ENCODE results near the gene IL11RA. TPM values are rescaled to one million over a fixed set of nuclear protein-coding genes. Genes with fewer than 3 reads are reported as not detected.

IL11RA gene
- total and polyA plus RNA-seq, 2 experiments from 2014 or later = 88.2 to 98.7 TPM

DNA sequence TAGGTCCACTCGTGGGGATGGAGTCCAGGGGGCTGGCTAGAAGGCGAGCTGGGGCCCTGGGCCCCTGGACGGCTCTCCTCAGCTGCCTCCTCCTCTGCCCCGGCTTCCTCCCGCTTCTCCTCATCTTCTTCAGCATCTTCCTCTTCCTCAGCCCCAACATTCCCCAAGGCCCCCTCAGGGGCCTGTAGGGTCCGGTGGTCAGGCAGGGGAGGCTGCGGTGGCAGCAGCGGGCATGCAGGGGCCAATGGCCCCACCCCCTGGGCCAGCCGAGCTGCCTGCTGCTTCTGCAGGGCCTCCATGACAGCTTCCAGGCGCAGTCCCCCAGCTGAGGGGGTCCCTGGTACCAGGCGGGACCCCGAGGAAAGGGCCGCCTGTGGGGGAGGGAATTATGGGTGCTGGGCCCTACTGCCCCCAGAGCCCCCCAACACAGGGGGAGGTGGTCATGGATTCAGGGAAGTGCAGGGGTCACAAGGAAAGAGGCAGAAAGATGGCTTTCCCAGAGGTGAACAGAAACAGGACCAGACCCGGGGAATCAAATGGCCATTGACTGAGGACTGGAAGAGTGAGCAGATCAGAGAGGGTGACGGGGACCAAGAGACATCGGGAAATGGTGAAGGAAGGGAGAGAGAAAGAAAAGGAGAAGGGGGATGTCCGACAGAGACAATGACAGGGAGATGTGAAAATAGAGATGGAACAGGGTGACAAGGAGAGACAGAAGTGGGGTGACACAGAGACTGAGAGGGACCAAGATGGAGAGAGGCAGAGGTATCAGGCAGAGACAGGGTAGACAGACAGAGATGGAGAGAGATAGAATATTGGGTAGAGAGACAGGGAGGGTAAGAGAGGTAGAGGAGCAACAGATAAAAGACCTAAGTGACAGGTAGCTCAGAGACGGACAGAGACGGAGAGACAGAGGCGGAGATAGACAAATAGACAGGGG is 24.0 kb upstream of the IL11RA start:
- Histone ChIP-seq H3K4me3 (peak overlapping the region; percentile 37), H3K4me1 (ENCODE audit: low read depth) (no peaks in the 10 kb centered on the region)

DNA sequence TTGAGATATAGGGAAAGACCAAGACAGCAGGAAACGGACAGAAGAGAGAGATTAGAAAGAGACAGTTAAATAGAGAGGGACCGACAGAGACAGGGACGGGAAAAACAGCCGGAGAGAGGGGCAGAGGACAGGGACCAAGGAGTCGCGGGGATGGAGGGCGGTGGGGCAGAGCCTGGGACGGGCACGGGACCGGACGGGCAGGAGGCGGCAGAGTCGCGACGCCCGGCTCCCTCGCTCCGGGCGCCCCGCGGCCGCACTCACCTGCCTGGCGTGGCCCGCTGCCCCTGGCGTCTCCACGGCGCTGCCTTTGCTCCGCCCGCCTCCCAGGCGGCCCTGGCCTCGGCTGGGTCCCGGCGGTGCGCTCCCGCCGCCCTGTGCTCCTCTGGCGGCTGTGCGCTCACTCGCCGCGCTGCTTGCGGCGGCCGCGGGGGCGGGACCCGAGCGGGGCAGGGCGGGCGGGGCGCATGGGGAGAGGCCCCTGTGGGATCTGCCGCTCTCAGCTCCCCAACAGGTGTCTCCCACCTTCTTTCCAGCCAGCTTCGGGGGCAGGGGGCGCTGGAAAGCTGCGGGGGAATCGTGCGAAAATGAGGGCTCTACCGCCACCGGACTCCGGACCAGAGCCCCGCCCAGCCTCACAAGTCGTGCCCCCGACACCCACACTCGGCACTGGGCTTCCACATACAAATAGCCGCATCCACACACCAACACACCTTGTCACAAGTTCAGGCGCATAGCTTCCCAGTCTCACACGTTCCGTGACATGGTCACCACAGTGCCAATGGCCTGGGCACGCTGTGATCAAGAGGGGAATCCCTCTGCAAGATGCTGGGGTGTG is 23.1 kb upstream of the IL11RA start, which contains the start of gene ARID3C:
ARID3C (minus strand) TSS at position 411 of the 835 bp plus-strand sequence. CDS start 1,052 bp downstream, outside the sequence.
- DNase-seq (ENCODE audit: low read depth in 1 of 2, low spot score in 1 of 2) = peak; percentile 15 to 72
- H3K4me3 ChIP-seq = peak within 1 kb of the TSS; percentile 37
- no peaks in the 10 kb centered on the region for H3K4me1 ChIP-seq (ENCODE audit: low read depth)
- H3K9me3 ChIP-seq (ENCODE audit: low read depth) = no peaks in the 10 kb centered on the region
- no peak within 1 kb of the TSS for H3K27ac ChIP-seq
- TF ChIP-seq, protein P1, sequence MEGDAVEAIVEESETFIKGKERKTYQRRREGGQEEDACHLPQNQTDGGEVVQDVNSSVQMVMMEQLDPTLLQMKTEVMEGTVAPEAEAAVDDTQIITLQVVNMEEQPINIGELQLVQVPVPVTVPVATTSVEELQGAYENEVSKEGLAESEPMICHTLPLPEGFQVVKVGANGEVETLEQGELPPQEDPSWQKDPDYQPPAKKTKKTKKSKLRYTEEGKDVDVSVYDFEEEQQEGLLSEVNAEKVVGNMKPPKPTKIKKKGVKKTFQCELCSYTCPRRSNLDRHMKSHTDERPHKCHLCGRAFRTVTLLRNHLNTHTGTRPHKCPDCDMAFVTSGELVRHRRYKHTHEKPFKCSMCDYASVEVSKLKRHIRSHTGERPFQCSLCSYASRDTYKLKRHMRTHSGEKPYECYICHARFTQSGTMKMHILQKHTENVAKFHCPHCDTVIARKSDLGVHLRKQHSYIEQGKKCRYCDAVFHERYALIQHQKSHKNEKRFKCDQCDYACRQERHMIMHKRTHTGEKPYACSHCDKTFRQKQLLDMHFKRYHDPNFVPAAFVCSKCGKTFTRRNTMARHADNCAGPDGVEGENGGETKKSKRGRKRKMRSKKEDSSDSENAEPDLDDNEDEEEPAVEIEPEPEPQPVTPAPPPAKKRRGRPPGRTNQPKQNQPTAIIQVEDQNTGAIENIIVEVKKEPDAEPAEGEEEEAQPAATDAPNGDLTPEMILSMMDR (IDR thresholded peaks at IDR 0.05; ENCODE audit: low read depth, low read length) = no peak
- H3K27me3 ChIP-seq = peaks cover 76% of the 10 kb centered on the region
- no peaks in the 10 kb centered on the region for H3K36me3 ChIP-seq

More for the DNA sequence above, 24.0 kb upstream of the IL11RA start:
- Histone ChIP-seq H3K36me3 (no peaks in the 10 kb centered on the region), H3K27ac (no peak overlapping the region), H3K9me3 (ENCODE audit: low read depth) (no peaks in the 10 kb centered on the region), H3K27me3 (peaks cover 84% of the 10 kb centered on the region)
- no peak for DNase-seq (ENCODE audit: low read depth in 1 of 2, low spot score in 1 of 2)
- TF ChIP-seq, protein P1 (IDR thresholded peaks at IDR 0.05; ENCODE audit: low read depth, low read length) = no peak

DNA sequence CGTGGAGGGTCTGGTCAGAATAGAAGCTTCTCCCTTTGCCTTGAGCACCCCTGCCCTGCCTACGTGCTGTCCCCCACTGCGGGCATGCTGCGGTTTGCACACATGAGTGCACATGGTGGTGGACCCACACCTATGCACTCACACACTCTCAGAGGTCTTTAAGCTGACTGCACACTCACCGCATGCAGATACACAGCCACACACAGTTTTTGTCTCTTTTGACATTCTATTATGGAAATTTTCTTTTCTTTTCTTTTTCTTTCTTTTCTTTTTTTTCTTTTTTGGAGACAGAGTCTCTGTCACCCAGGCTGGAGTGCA is 22.5 kb upstream of the IL11RA start:
- TF ChIP-seq, protein P1 (IDR thresholded peaks at IDR 0.05; ENCODE audit: low read depth, low read length) = no peak
- Histone ChIP-seq H3K9me3 (ENCODE audit: low read depth) (no peaks in the 10 kb centered on the region), H3K4me1 (ENCODE audit: low read depth) (no peaks in the 10 kb centered on the region), H3K36me3 (no peaks in the 10 kb centered on the region), H3K27ac (no peak overlapping the region), H3K27me3 (peaks cover 71% of the 10 kb centered on the region), H3K4me3 (peak overlapping the region; percentile 37)
- no peak for DNase-seq (ENCODE audit: low read depth in 1 of 2, low spot score in 1 of 2)

DNA sequence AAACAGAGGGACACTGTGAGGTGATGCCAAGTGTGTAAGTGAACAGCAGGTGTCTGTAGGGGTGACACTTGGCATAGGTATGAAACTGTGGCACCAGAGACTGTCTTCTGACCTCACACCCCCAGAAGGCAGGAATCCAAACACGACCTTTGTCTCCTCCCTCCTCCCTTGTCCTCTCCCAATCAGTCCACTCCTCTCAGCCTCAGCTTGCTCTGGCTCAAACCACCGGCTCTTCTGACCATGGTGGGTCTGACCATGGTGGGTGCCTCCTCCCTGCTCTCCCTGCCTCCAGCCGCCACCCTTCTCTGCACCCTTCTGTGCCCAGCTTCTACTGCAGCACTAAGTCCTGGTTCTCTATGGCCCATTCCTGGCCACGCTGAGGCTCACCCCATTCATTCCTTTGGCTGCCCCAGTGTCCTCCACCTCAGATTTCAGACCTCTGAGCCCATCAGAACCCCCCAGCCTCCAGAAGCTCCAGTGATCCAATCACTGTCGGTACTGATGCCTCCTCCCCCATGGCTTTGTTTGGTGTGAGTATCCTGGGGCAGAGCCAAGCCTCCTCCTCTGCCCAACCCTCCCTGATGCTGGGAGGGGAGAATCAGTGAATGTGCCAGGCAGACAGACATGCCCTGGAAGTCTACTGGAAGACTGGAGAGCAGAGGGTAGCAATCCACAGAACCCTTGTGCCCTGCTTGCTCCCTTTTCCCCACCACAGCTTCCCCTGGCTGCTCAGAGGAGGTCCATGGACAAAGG is 21.4 kb upstream of the IL11RA start:
- Histone ChIP-seq H3K27me3 (peaks cover 59% of the 10 kb centered on the region), H3K4me1 (ENCODE audit: low read depth) (no peaks in the 10 kb centered on the region)
- TF ChIP-seq, protein P1 (IDR thresholded peaks at IDR 0.05; ENCODE audit: low read depth, low read length) = no peak

DNA sequence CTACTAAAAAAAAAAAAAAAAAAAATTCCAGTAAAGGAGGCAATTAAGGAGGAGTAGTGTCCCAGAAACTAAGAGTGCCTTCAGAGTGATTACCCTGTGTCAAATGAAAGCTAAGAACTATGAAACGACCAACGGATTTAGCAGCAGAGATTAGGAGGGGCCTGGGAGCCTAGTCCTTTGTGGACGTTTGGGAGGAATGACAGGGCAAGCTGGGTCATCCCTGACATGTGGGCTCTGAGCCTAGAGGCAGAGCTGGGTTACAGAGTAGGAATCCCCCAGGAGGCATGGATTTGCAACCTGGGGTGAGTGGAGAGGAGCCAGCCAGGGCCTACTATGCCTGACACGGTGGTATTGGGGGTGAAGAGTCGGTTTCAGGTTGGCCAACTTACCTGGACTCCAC is 18.8 kb upstream of the IL11RA start:
- Histone ChIP-seq H3K27ac (no peak overlapping the region), H3K27me3 (peaks cover 34% of the 10 kb centered on the region)
- DNase-seq (ENCODE audit: low read depth in 1 of 2, low spot score in 1 of 2) = no peak

More for the DNA sequence above, 21.4 kb upstream of the IL11RA start:
- Histone ChIP-seq H3K9me3 (ENCODE audit: low read depth) (no peaks in the 10 kb centered on the region), H3K36me3 (peaks cover 3% of the 10 kb centered on the region), H3K27ac (no peak overlapping the region), H3K4me3 (no peak overlapping the region)
- no peak for DNase-seq (ENCODE audit: low read depth in 1 of 2, low spot score in 1 of 2)

More for the DNA sequence above, 18.8 kb upstream of the IL11RA start:
- peaks cover 2% of the 10 kb centered on the region for H3K4me1 ChIP-seq (ENCODE audit: low read depth)
- no peak overlapping the region for H3K4me3 ChIP-seq
- TF ChIP-seq, protein P1 (IDR thresholded peaks at IDR 0.05; ENCODE audit: low read depth, low read length) = no peak
- peaks cover 3% of the 10 kb centered on the region for H3K36me3 ChIP-seq
- no peaks in the 10 kb centered on the region for H3K9me3 ChIP-seq (ENCODE audit: low read depth)

Data from cardiac muscle cell (in vitro differentiated cells and primary cell).